Measurements from ENCODE around the gene TSPAN7.

DNA sequence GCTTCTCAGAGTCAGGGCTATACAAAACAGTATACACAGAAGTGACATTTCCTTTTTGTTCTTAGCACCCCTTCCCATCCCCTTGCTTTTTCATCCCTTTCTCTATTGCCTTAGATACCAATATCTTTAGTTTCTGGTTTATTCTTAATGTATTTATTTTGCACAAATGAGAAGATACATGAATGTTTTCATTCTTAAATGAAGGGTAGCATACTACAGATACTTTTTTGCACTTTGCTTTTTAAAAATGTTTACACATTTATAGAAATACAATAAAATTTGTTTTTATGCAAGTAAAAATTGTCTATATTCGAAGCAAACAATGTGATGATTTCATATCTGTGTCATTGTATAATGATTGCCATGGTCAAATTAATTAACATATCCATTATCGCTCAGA is 33.1 kb downstream of the TSPAN7 start:
- no peak for TF ChIP-seq POLR2A (IDR thresholded peaks at IDR 0.05; ENCODE audit: low read depth, low read length)
- no peak for TF ChIP-seq POLR2AphosphoS5 (IDR thresholded peaks at IDR 0.05; ENCODE audit: low read depth, low read length)
- TF ChIP-seq TAF1 (IDR thresholded peaks at IDR 0.05; ENCODE audit: borderline replicate concordance, low read depth, low read length): no peak

Data from GM12892 (cell line).